H9 (cell line): ENCODE data around the gene C1QTNF7. TPM values are rescaled to one million over a fixed set of nuclear protein-coding genes. Genes with fewer than 3 reads are reported as not detected.

Experiments used
- DNase-seq: peaks from one replicate; pipeline ENCODE4 v3.0.0-alpha.2; 2017
- H2AFZ ChIP-seq: one replicate; pipeline ENCODE4 v1.6.1; 2013; ENCODE audit warnings: mild to moderate bottlenecking, low read length, control low read depth, moderate library complexity
- H2AK5ac ChIP-seq: 2 replicates; pipeline ENCODE4 v1.6.1; 2013; ENCODE audit warnings: low read length, control low read depth, mixed read lengths; ENCODE audit not compliant: insufficient read length
- H2BK120ac ChIP-seq: one replicate; pipeline ENCODE4 v1.6.1; 2013; ENCODE audit warnings: low read depth, mild to moderate bottlenecking, low read length, control low read depth, inconsistent platforms; ENCODE audit not compliant: poor library complexity, severe bottlenecking
- H2BK12ac ChIP-seq: 2 replicates; pipeline ENCODE4 v1.6.1; 2013; ENCODE audit warnings: low read length, control low read depth, mixed read lengths, low read depth; ENCODE audit not compliant: insufficient read length
- H2BK15ac ChIP-seq: 2 replicates; pipeline ENCODE4 v1.6.1; 2013; ENCODE audit warnings: low read depth, low read length, control low read depth
- H2BK20ac ChIP-seq: one replicate; pipeline ENCODE4 v1.6.1; 2013; ENCODE audit warnings: low read depth, mild to moderate bottlenecking, low read length, control low read depth, inconsistent platforms; ENCODE audit not compliant: poor library complexity, severe bottlenecking
- H2BK5ac ChIP-seq: 2 replicates; pipeline ENCODE4 v1.6.1; 2013; ENCODE audit warnings: low read length, control low read depth, mixed read lengths; ENCODE audit not compliant: insufficient read length
- H3K14ac ChIP-seq: 2 replicates; pipeline ENCODE4 v1.6.1; 2013; ENCODE audit warnings: low read length, control low read depth; ENCODE audit not compliant: insufficient read depth
- H3K18ac ChIP-seq: 2 replicates; pipeline ENCODE4 v1.6.1; 2013; ENCODE audit warnings: low read depth, mild to moderate bottlenecking, mixed read lengths, low read length, control low read depth; ENCODE audit not compliant: insufficient read length
- H3K23ac ChIP-seq: 2 replicates; pipeline ENCODE4 v1.6.1; 2013; ENCODE audit warnings: low read length, control low read depth, mixed read lengths, low read depth; ENCODE audit not compliant: insufficient read length
- H3K23me2 ChIP-seq: 2 replicates; pipeline ENCODE4 v1.6.1; 2013; ENCODE audit warnings: low read depth, mild to moderate bottlenecking, mixed read lengths, low read length, control low read depth; ENCODE audit not compliant: insufficient read length, poor library complexity, severe bottlenecking
- H3K27ac ChIP-seq: 2 replicates; pipeline ENCODE4 v1.5.1; 2013; ENCODE audit warnings: low read length, control low read depth, mixed read lengths, low read depth; ENCODE audit not compliant: insufficient read length
- H3K27me3 ChIP-seq: 2 replicates; pipeline ENCODE4 v1.6.1; 2013; ENCODE audit warnings: low read length, control low read depth, inconsistent platforms; ENCODE audit not compliant: insufficient read depth
- H3K4ac ChIP-seq: 2 replicates; pipeline ENCODE4 v1.6.1; 2013; ENCODE audit warnings: low read depth, mild to moderate bottlenecking, control low read depth, inconsistent platforms, low read length, moderate library complexity
- H3K4me1 ChIP-seq: 2 replicates; pipeline ENCODE4 v1.6.1; 2013; ENCODE audit warnings: low read length, control low read depth, inconsistent platforms; ENCODE audit not compliant: insufficient read depth
- H3K4me2 ChIP-seq: 2 replicates; pipeline ENCODE4 v1.6.1; 2013; ENCODE audit warnings: low read length, control low read depth, mixed read lengths; ENCODE audit not compliant: insufficient read length, insufficient read depth
- H3K56ac ChIP-seq: 2 replicates; pipeline ENCODE4 v1.6.1; 2013; ENCODE audit warnings: low read depth, mild to moderate bottlenecking, mixed read lengths, low read length, control low read depth; ENCODE audit not compliant: insufficient read length
- H3K79me1 ChIP-seq: 2 replicates; pipeline ENCODE4 v1.6.1; 2013; ENCODE audit warnings: low read depth, mild to moderate bottlenecking, moderate library complexity, low read length, control low read depth, inconsistent platforms; ENCODE audit not compliant: insufficient read depth, poor library complexity, severe bottlenecking
- H3K79me2 ChIP-seq: 2 replicates; pipeline ENCODE4 v1.6.1; 2013; ENCODE audit warnings: low read length, control low read depth, inconsistent platforms; ENCODE audit not compliant: insufficient read depth
- H3K9ac ChIP-seq: 2 replicates; pipeline ENCODE4 v1.6.1; 2013; ENCODE audit warnings: low read length, control low read depth, mixed read lengths; ENCODE audit not compliant: insufficient read length; ENCODE audit errors: extremely low read depth
- H3K9me3 ChIP-seq: one replicate; pipeline ENCODE4 v1.6.1; 2013; ENCODE audit warnings: low read depth, low read length, inconsistent platforms; ENCODE audit not compliant: control insufficient read depth
- H3T11ph ChIP-seq: one replicate; pipeline ENCODE4 v1.6.1; 2013; ENCODE audit warnings: mild to moderate bottlenecking, low read length, control low read depth, inconsistent platforms
- H4K20me1 ChIP-seq: one replicate; pipeline ENCODE4 v1.6.1; 2013; ENCODE audit not compliant: control insufficient read depth, insufficient read length, insufficient read depth
- H4K5ac ChIP-seq: 2 replicates; pipeline ENCODE4 v1.6.1; 2013; ENCODE audit warnings: low read depth, mild to moderate bottlenecking, mixed read lengths, low read length, control low read depth; ENCODE audit not compliant: insufficient read length
- H4K8ac ChIP-seq: replicated peaks from 2 replicates; pipeline ENCODE4 v1.6.1; 2013; ENCODE audit warnings: low read length, control low read depth, mixed read lengths, low read depth; ENCODE audit not compliant: insufficient read length
- H4K91ac ChIP-seq: 2 replicates; pipeline ENCODE4 v1.6.1; 2013; ENCODE audit warnings: low read depth, mild to moderate bottlenecking, moderate library complexity, mixed read lengths, low read length, control low read depth; ENCODE audit not compliant: insufficient read length
- H3K27ac Mint-ChIP-seq, 3 experiments: 2 replicates in 2 of 3; 3 replicates in 1 of 3; pipeline ENCODE4 v1.8.0; 2020 to 2021; ENCODE audit warnings: mixed read lengths in 3 of 3, mild to moderate bottlenecking in 1 of 3, moderate library complexity in 1 of 3
- H3K27me3 Mint-ChIP-seq: 2 replicates; pipeline ENCODE4 v1.8.0; 2021; ENCODE audit warnings: low read depth, mild to moderate bottlenecking, moderate library complexity, mixed read lengths
- H3K36me3 Mint-ChIP-seq, 3 experiments: 2 replicates in 2 of 3; 3 replicates in 1 of 3; pipeline ENCODE4 v1.8.0; 2020 to 2021; ENCODE audit warnings: low read depth in 3 of 3, mixed read lengths in 3 of 3; ENCODE audit not compliant: insufficient read depth in 1 of 3
- H3K4me1 Mint-ChIP-seq, 2 experiments: 2 replicates each; pipeline ENCODE4 v1.8.0; 2020; ENCODE audit warnings: mixed read lengths in 2 of 2
- H3K4me3 Mint-ChIP-seq, 2 experiments: 2 replicates in 1 of 2; 3 replicates in 1 of 2; pipeline ENCODE4 v1.8.0; 2020 to 2021; ENCODE audit warnings: mild to moderate bottlenecking in 2 of 2, mixed read lengths in 2 of 2, moderate library complexity in 1 of 2
- H3K9me3 Mint-ChIP-seq, 2 experiments: 2 replicates in 1 of 2; 3 replicates in 1 of 2; pipeline ENCODE4 v1.8.0; 2020; ENCODE audit warnings: mild to moderate bottlenecking in 2 of 2, mixed read lengths in 2 of 2, moderate library complexity in 1 of 2
- CTCF ChIP-seq: fragments of 200-600 bp; sonication (generic); conservative IDR thresholded peaks from 3 replicates; pipeline ENCODE4 v1.8.0; 2021; ENCODE audit warnings: antibody characterized with exemption, mild to moderate bottlenecking
- WGBS: extraction: QIAGEN DNeasy Blood & Tissue Kit; methylation state at CpG from one replicate; pipeline ENCODE4 v1.1.7; 2013; ENCODE audit warnings: missing lambda C conversion rate, low lambda C conversion rate, mixed read lengths; ENCODE audit not compliant: insufficient read length; ENCODE audit errors: extremely low coverage; 5-methylcytosine and 5-hydroxymethylcytosine counted together
- total RNA-seq: library from RNA; stranded (reverse); gene quantifications from 2 replicates; pipeline ENCODE4 v1.2.1, GENCODE V29; 2021

C1QTNF7 gene
- total RNA-seq, 1 experiment from 2014 or later = not detected

DNA sequence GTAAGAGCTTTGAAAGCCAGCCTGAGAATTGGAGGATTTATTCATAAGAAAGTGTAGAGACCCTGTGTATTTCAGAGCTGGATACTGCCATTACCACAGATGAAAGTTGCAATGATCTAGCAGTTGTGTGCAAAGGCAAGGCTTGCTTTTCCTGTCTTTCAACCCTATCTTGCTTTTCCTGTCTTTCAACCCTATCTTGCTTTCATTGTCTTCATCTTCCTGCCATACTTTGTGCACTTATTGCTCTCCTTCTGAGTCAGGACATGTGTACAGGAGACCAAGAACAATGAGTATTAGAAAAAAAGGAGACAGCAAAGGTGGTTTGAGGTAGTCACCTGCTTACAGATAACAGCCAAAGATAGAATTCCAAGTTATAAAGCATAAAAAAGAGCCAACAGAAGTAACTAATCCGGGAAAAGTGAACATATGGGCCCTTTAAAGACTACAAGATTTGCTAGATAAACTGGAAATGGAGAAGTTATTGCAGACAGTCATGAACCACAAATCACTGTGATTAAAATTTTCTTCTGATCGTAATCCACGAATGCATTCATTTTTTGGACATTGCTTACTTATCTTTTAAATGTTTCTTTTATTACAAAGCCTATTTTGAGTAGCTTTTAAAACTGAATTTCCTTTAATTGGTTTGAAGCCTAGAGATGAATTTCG is 17.2 kb downstream of the C1QTNF7 start:
- DNase-seq = no peak
- H3K27me3 Mint-ChIP-seq = peaks cover 1% of the 10 kb centered on the region; the same call in 1 of the 2 replicates
- Histone ChIP-seq H3K79me2 (no peaks in the 10 kb centered on the region), H2BK20ac (no peak overlapping the region), H2BK15ac (no peak overlapping the region), H3K27me3 (no peaks in the 10 kb centered on the region), H3K18ac (no peak overlapping the region), H4K91ac (no peak overlapping the region), H2BK12ac (no peak overlapping the region), H3K23me2 (no peaks in the 10 kb centered on the region), H4K20me1 (no peaks in the 10 kb centered on the region), H3K14ac (no peak overlapping the region), H2BK120ac (no peak overlapping the region), H3K23ac (no peak overlapping the region), H4K5ac (no peak overlapping the region), H2AK5ac (no peak overlapping the region), H4K8ac (no peak overlapping the region), H3K27ac (no peak overlapping the region), H3K4me2 (no peak overlapping the region), H3K4me1 (no peaks in the 10 kb centered on the region), H2AFZ (no peak overlapping the region), H3K4ac (no peak overlapping the region), H3K9ac (no peak overlapping the region), H3T11ph (no peak overlapping the region), H3K56ac (no peak overlapping the region), H3K9me3 (no peaks in the 10 kb centered on the region), H3K79me1 (no peaks in the 10 kb centered on the region), H2BK5ac (no peak overlapping the region)
- no peak overlapping the region for H3K27ac Mint-ChIP-seq
- no CpG with 5 or more reads among the region's 4 CpGs for WGBS
- no peaks in the 10 kb centered on the region for H3K4me1 Mint-ChIP-seq
- no peak for TF ChIP-seq CTCF
- no peak overlapping the region for H3K4me3 Mint-ChIP-seq
- H3K36me3 Mint-ChIP-seq = peaks cover 0 to 9% (median 6%) of the 10 kb centered on the region in 3 experiments; a peak in 5 of 7 replicates
- H3K9me3 Mint-ChIP-seq = peaks cover 10 to 12% of the 10 kb centered on the region in 2 experiments
